ENCODE measurements around the gene SGK2.

GRCh38 chr20:43631598-43631997 lies 72.8 kb downstream of the SGK2 start:
- TF ChIP-seq EP300 (IDR thresholded peaks at IDR 0.05; ENCODE audit: low read depth in 2 of 2, low read length in 2 of 2) (no peak), EP300 (CRISPR knock-in tag; IDR thresholded peaks at IDR 0.05; ENCODE audit: borderline replicate concordance) (no peak), ZBTB25 (CRISPR knock-in tag; IDR thresholded peaks at IDR 0.05) (no peak), SKIL (CRISPR knock-in tag; IDR thresholded peaks at IDR 0.05; ENCODE audit: borderline replicate concordance) (no peak), SKI (IDR thresholded peaks at IDR 0.05; ENCODE audit: partially characterized antibody) (no peak), ATF7 (IDR thresholded peaks at IDR 0.05) (no peak), ATF7 (CRISPR knock-in tag; IDR thresholded peaks at IDR 0.05) (no peak), JUND (CRISPR knock-in tag; IDR thresholded peaks at IDR 0.05) (no peak), CTCF (CRISPR knock-in tag; IDR thresholded peaks at IDR 0.05) (no peak), POLR2A (IDR thresholded peaks at IDR 0.05; ENCODE audit: insufficient read depth in 1 of 2, low read depth in 2 of 2, low read length in 2 of 2) (no peak)

Data from HepG2 (cell line).